Osteocyte (in vitro differentiated cells): ENCODE data around the gene FBLN2. TPM values are rescaled to one million over a fixed set of nuclear protein-coding genes. Genes with fewer than 3 reads are reported as not detected.

Experiments used
- DNase-seq: peaks from one replicate; pipeline ENCODE4 v3.0.0; 2021; ENCODE audit warnings: mixed read lengths; ENCODE audit not compliant: unreplicated experiment; ENCODE audit errors: extremely low spot score
- H3K27ac Mint-ChIP-seq: one replicate; pipeline ENCODE4 v1.8.0; 2021; ENCODE audit warnings: mild to moderate bottlenecking, mixed read lengths; ENCODE audit not compliant: unreplicated experiment
- H3K27me3 Mint-ChIP-seq: one replicate; pipeline ENCODE4 v1.8.0; 2021; ENCODE audit warnings: mixed read lengths; ENCODE audit not compliant: unreplicated experiment
- H3K36me3 Mint-ChIP-seq: one replicate; pipeline ENCODE4 v1.8.0; 2021; ENCODE audit warnings: mixed read lengths; ENCODE audit not compliant: unreplicated experiment
- H3K4me1 Mint-ChIP-seq: one replicate; pipeline ENCODE4 v1.8.0; 2021; ENCODE audit warnings: mixed read lengths; ENCODE audit not compliant: unreplicated experiment
- H3K4me3 Mint-ChIP-seq: one replicate; pipeline ENCODE4 v1.8.0; 2021; ENCODE audit warnings: mild to moderate bottlenecking, moderate library complexity, mixed read lengths; ENCODE audit not compliant: unreplicated experiment
- H3K9me3 Mint-ChIP-seq: one replicate; pipeline ENCODE4 v1.8.0; 2021; ENCODE audit warnings: mixed read lengths; ENCODE audit not compliant: unreplicated experiment
- total RNA-seq: library from RNA; stranded (reverse); gene quantifications from 2 replicates; pipeline ENCODE4 v1.2.1, GENCODE V29; 2021
- TF ChIP-seq, protein P1 (sequence below): fragments of 200-600 bp; sonication (generic); IDR thresholded peaks from 2 replicates; pipeline ENCODE4 v1.5.0; 2021; ENCODE audit warnings: antibody characterized with exemption, mild to moderate bottlenecking, moderate library complexity

Gene FBLN2
- total RNA-seq, 1 donor from 2014 or later = 215 TPM

DNA sequence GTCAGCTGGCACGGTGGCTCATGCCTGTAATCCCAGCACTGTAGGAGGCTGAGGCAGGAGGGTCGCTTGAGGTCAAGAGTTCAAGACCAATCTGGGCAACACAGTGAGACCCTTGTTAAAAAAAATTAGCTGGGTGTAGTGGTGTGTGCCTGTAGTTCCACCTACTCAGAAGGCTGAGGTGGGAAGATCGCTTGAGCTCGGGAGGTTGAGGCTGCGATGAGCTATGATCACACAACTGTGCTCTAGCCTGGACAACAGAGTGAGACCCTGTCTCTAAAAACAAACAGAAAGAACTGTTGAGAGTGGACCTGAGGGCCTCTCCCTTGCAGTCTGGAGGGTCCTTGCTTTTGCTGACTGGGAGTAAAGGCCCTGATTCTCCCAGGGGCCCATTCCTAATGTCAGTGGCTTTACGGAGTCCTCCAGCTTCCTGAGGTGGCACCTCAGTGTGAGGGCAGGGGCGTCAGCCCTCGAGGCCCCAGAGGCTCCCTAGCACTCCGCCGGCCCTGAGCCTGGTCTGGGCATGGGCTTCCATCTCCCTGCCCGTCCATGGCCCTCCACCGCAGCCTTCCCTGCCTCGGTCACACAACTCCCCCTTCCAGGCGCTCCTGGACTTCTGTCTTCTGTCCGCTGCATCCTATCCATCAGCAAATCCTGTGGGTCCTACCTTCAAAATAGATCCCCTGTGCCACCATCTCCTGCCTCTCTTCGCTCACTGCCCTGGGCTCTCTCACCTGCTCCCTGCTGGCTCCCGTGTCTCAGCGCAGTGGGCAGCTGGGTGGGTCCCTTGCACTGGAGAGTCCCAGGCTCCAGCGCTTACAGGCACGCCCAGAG, 19.0 kb downstream of the FBLN2 start:
- no peak overlapping the region for H3K27ac Mint-ChIP-seq
- H3K27me3 Mint-ChIP-seq = no peaks in the 10 kb centered on the region
- no peaks in the 10 kb centered on the region for H3K9me3 Mint-ChIP-seq
- no peak overlapping the region for H3K4me3 Mint-ChIP-seq
- TF ChIP-seq, protein P1, sequence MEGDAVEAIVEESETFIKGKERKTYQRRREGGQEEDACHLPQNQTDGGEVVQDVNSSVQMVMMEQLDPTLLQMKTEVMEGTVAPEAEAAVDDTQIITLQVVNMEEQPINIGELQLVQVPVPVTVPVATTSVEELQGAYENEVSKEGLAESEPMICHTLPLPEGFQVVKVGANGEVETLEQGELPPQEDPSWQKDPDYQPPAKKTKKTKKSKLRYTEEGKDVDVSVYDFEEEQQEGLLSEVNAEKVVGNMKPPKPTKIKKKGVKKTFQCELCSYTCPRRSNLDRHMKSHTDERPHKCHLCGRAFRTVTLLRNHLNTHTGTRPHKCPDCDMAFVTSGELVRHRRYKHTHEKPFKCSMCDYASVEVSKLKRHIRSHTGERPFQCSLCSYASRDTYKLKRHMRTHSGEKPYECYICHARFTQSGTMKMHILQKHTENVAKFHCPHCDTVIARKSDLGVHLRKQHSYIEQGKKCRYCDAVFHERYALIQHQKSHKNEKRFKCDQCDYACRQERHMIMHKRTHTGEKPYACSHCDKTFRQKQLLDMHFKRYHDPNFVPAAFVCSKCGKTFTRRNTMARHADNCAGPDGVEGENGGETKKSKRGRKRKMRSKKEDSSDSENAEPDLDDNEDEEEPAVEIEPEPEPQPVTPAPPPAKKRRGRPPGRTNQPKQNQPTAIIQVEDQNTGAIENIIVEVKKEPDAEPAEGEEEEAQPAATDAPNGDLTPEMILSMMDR = no peak
- no peaks in the 10 kb centered on the region for H3K36me3 Mint-ChIP-seq
- no peak for DNase-seq
- peaks cover 47% of the 10 kb centered on the region for H3K4me1 Mint-ChIP-seq

DNA sequence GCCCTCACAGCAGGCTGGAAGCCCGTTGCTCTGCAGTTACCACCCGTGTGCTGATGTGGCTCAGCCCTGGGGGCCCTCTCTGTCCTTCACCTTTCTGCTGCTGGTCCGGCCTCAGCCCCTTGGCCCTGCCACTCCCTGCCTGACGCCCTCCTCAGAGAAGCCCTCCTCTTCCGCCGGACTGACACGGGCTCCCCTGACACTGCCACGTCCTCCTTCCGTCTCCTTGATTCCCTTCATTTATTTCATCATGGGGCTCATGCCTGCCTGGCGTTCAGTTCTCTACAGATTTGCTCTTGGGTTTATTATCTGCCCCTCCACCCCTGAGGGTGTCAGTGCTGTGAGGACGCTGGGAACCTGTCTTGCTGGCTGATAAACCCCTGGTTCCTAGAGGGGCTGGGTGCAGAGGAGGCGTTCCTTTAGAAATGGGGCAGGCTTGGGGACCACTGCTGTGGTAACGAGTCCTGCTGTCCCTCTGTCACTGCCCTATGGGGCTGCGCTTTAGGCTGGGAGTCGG, 19.6 kb downstream of the FBLN2 start:
- peaks cover 44% of the 10 kb centered on the region for H3K4me1 Mint-ChIP-seq
- H3K27ac Mint-ChIP-seq = no peak overlapping the region
- H3K4me3 Mint-ChIP-seq = no peak overlapping the region
- H3K27me3 Mint-ChIP-seq = no peaks in the 10 kb centered on the region
- TF ChIP-seq, protein P1 = no peak
- no peak for DNase-seq
- no peaks in the 10 kb centered on the region for H3K9me3 Mint-ChIP-seq
- H3K36me3 Mint-ChIP-seq = peaks cover 3% of the 10 kb centered on the region

DNA sequence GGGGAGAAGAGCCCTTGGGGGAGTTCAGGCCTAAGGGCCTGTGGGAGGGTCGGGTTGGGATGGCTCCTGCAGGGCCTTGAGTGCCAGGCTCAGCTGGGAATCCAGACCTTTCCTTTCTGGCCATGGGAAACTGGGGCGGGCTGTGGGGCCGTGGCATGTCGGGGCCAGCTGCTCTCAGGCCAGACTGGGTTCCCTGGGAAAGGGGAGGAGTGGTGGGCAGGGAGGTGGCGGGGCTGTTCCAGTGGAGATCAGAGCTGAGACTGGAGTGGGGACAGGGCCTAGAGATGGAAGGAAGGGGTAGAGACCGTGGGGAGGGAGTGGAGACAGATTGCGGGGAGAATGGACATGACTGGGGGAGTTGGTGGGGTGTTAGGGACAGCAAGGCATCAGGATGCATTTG, 20.3 kb downstream of the FBLN2 start:
- no peak overlapping the region for H3K27ac Mint-ChIP-seq
- no peaks in the 10 kb centered on the region for H3K9me3 Mint-ChIP-seq
- no peak for DNase-seq
- H3K4me1 Mint-ChIP-seq = peaks cover 46% of the 10 kb centered on the region
- TF ChIP-seq, protein P1 = no peak
- peaks cover 3% of the 10 kb centered on the region for H3K36me3 Mint-ChIP-seq
- H3K4me3 Mint-ChIP-seq = no peak overlapping the region
- H3K27me3 Mint-ChIP-seq = no peaks in the 10 kb centered on the region

DNA sequence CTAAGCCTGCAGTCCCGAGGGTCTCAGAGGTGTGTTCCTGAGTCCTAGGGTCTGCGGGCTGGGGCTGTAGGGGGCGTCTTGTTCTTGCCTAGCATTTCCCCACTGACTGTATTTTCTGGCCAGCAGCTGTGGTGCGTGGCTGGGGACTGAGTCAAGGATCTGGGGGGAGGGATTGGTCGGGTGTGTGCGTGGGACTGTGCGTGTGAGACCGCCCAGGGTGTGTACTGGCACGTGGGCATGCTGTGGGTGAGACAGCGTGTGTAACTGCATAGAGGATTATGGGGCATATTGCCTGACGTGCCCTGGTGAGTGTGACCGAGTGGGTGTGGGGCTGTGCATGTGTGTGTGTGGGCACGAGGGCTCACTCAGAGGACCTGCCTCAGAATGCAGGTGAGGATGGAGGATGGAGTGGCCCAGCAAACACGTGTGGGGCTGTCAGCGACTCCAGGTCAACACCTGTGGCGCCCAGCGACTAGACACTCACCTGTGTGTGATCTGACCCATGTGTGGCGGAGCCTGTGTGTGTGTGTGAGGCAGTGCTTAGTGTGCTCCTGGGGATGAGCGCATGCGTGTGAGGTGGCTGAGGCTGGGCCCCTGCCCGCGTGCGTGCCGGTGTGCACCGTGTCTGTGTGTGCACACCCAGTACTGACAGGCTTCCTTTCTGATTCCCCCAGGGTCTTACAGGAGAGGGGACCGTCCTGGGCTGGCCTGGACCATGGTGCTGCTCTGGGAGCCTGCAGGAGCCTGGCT, 20.9 kb downstream of the FBLN2 start:
- peaks cover 47% of the 10 kb centered on the region for H3K4me1 Mint-ChIP-seq
- H3K36me3 Mint-ChIP-seq = peaks cover 3% of the 10 kb centered on the region
- H3K4me3 Mint-ChIP-seq = no peak overlapping the region

More for the DNA sequence above, 20.9 kb downstream of the FBLN2 start:
- TF ChIP-seq, protein P1 = no peak
- H3K27ac Mint-ChIP-seq = no peak overlapping the region
- DNase-seq = no peak
- H3K9me3 Mint-ChIP-seq = no peaks in the 10 kb centered on the region
- no peaks in the 10 kb centered on the region for H3K27me3 Mint-ChIP-seq
